ENCODE measurements around the gene ROR1.

ROR1 gene

DNA sequence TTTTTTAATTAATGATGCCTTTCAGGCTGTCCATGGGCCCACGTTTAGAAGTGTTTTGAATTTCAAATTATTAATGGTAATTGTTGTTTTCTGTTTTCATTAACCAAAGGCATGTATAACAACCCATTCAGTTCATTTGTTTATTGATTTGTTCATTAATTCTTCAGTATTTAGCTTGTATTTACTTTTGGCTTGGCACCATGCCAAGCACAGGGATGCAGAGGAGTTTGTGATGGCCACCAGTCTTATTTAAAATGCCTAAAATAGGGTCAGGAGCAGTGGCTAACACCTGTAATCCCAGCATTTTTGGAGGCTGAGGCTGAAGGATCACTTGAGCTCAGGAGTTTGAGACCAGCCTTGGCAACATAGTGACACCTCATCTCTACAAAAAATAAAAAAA lies 75.3 kb downstream of the ROR1 start:
- in situ Hi-C loops (cut with MboI; ENCODE audit: low sequenced_read_pairs) = no loop called here

GRCh38 chr1:63854091-63854490 lies 80.3 kb downstream of the ROR1 start:
- in situ Hi-C loops (cut with MboI; ENCODE audit: low sequenced_read_pairs) = no loop called here

DNA sequence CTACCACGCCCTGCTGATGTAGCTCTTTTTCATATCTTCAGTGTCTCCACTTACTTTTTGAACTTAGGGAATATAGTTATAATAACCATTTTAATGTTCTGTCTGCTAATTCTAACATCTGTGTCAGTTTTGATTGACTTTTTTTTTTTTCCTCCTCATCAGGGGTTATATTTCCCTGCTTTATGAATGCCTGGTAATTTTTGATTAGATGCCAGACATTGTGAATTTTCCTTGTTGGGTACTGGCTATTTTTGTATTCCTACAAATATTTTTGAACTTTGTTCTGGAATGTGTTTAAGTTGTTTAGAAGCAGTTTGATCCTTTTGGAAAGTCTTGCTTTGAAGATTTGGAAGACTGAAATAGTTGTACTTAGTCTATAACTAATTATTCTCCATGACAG lies 82.1 kb downstream of the ROR1 start:
- in situ Hi-C loops (cut with MboI; ENCODE audit: low sequenced_read_pairs) = no loop called here

DNA sequence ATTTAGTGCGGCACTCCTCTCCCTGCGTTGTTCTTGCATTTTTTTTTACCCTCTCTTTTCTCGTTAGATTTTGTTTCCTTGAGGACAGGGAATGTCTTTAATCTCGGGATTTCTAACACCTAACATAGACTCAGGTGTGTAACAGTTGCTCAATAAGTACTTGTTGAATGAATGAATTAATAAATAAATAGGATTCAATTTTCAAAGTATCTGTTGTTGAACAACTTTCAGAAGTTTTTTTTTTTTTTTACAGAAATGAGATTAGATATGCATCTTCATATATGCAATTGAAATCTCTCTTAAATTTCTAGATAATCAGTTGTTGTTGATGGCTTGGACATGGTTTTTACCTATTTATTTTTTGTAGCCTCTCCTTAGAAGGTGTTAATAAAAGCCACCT lies 83.1 kb downstream of the ROR1 start:
- in situ Hi-C loops (cut with MboI; ENCODE audit: low sequenced_read_pairs) = no loop called here

DNA sequence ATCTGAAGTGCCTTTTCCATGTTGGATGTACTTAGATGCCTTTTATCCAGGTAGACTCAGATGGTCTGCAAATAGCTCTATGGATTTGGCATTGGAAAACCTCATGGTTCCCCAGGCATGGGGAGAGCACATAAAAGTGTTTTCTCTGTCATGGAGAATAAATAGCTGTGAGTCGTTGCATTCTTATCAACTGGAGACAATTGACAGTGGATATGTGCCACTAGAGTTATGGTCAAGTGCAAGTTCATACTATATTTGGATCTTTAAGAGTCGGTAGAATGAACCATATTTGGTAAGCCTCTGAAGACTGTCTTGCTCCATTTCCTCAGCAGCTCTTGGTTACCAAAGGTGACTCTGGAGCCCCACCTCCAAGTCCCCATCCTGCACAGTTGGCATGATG lies 83.7 kb downstream of the ROR1 start:
- in situ Hi-C loops (cut with MboI; ENCODE audit: low sequenced_read_pairs) = no loop called here

- in situ Hi-C loops (cut with MboI; ENCODE audit: low sequenced_read_pairs) = no loop called here
These were observed 84.3 kb downstream of the ROR1 start for GRCh38 chr1:63858153-63858552.

DNA sequence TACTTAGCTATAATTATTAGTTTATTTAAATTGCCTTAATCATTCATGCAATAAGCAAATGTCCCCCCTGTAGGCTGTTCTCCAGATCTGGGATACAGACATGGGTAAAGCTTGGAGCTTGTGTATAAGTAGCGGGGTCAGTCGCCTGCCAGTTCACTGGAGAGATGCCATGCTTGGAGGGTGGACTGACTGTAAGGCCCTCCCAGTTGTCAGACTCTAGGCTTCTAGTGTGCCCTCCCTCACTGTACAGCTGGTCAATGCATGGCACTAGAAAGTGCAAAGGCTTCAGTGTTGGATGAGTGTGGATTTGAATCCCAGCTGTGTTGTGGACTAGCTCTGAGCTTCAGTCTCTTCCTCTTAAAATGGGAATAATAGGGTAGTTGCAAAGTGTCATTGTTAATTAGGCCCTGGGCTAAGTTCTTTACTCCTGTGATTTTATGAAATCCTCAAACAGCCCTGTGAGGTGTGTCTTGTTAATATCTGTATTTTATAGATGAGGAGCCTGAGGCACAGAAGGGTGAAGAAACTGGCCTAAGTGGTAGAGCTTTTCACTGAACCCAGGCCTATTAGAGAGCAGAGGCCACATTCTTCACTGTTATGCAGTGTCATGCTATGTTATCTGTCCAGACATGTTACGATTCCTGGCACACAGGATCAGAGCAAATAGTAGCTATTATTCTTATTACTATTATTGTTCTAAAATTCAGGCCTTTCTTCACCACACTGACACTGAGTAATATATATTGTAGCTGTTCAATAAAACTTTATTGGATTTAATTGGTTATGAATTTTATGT lies 85.9 kb downstream of the ROR1 start:
- in situ Hi-C loops (cut with MboI; ENCODE audit: low sequenced_read_pairs) = no loop called here

DNA sequence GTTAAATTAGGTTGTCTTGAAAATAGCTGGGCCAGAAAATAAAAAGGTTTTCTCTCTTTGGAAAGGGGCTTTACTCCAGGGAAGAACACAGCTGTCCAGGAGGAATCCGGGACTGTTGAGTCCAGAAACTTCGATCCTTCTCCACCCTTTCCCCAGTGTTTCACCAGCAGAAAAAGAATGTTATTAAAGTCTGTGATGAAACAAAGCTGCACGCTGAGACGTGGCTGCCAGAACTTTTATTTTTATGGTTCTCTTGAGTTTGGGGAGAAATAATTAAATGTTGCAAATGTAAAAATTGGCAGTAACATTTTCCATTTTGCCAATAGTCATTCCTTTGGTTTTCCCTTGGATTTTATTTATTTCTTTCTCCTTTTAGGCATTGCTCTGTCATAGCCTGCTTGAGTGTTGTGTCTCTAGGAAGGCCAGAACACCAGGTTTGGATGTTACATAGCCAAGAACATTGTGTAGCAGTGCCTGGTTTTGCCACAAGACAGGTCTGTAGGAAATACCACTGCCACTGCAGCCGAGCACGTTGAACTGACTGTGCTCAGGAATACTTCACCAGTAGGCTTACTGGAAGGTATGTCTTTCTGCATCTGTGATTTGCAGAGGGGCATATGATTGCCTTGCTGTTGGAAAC lies 87.4 kb downstream of the ROR1 start:
- in situ Hi-C loops (cut with MboI; ENCODE audit: low sequenced_read_pairs) = no loop called here

DNA sequence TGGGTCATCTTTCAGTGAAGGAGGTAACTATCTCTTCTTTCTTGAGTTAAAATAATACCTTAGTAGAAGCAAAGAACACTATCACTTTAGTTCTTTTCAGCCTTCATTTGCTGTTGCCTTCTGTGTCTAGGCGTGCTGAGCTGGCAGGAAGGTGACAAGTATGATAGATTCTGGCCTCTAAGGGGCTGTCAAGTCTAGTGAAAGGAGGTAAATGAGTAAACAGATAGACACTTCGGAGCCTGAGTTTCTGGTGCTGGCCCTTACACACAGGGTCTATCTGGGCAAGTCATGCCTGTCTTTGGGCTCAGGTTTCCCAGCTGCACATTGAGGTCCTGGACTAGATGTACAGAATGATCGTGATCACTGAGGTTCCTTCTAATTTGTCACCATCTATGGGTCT lies 89.3 kb downstream of the ROR1 start:
- in situ Hi-C loops (cut with MboI; ENCODE audit: low sequenced_read_pairs) = no loop called here

DNA sequence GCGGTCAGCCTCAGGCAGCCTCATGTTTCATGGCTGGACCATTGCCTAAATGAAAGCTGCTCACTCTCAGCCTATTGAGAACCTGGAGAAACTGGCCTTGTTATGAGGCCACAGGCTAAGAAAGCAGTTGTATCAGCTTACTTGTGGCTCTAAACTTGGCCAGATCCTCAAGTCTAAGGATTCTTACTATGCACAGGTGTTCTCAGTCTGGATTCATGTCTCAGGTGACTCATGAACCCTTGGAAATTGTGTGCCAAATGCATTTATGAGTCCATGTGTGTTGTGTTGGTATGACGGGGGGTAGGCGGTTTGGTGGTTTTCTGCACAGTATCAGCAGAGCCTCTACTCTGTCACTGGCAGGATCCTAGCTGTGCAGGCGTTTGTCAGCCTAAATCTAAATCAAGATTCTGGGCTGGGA lies 90.4 kb downstream of the ROR1 start:
- in situ Hi-C loops (cut with MboI; ENCODE audit: low sequenced_read_pairs) = no loop called here

DNA sequence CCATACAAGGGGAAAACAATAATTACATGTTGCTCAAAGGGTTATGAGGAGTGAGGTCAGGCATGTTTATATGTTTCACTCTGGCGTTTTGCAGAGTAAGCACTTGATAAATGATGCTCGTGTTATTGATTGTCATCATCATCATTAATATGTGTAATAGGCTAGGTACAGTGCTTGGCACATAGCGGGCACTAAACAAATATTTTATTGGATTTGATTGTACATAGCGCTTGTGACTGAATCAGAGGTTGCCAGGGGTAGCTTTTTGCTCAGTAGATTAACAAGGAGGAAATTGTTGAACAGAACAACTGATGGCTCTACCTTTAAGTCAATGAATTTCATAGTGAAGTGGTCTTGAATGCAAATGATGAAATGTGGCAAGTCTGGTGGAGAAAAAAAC lies 91.7 kb downstream of the ROR1 start:
- in situ Hi-C loops (cut with MboI; ENCODE audit: low sequenced_read_pairs) = no loop called here

- in situ Hi-C loops (cut with MboI; ENCODE audit: low sequenced_read_pairs) = no loop called here
These were observed 92.3 kb downstream of the ROR1 start for GRCh38 chr1:63866084-63866483.

GRCh38 chr1:63867429-63868176 lies 93.8 kb downstream of the ROR1 start:
- in situ Hi-C loops (cut with MboI; ENCODE audit: low sequenced_read_pairs) = no loop called here

DNA sequence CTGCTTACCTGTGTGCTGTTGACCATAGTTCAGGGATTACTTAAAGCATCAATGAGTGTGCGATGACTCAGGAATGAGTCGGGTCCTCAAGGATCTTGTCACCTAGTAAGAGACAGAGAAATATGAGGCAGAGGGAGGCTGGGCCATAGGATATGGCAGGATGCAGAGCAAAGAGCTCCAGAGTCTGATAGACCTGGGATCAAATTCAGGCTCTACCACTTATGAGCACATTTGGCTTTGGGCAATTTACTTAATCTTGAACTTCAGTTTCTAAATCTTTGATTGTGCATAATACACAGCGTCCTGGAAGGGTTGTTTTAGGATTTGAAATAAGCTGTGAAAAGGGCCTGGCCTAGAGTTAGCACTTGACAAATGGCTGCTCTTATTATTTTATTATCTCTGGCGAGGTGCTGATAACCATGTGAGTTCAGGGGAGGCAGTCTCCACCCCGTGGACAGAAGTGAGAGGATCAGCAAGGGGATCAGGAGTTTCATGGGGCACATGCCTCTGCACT lies 94.5 kb downstream of the ROR1 start:
- in situ Hi-C loops (cut with MboI; ENCODE audit: low sequenced_read_pairs) = no loop called here

DNA sequence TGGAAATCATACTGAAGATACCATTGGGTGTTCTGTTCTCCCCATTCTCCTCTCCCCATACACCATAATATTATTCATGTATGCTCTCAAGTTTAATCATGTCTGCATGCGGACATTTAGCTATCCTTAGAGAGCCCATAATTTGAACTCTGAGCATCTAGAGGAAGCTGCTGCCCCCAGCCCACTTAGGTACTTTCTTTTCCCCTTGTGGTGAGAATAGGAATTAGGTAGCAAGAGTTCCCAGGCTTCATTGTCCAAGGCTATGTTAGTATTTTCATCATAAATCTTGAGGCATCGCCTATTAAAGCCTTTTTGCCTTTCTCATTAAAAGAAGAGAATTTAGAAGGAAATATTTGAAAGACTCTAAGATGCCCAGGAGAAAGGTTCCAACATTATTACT lies 96.3 kb downstream of the ROR1 start:
- in situ Hi-C loops (cut with MboI; ENCODE audit: low sequenced_read_pairs) = no loop called here

- in situ Hi-C loops (cut with MboI; ENCODE audit: low sequenced_read_pairs) = no loop called here
These were observed 97.6 kb downstream of the ROR1 start for GRCh38 chr1:63871463-63871862.

- in situ Hi-C loops (cut with MboI; ENCODE audit: low sequenced_read_pairs) = no loop called here
These were observed 99.9 kb downstream of the ROR1 start for GRCh38 chr1:63873751-63874150.

DNA sequence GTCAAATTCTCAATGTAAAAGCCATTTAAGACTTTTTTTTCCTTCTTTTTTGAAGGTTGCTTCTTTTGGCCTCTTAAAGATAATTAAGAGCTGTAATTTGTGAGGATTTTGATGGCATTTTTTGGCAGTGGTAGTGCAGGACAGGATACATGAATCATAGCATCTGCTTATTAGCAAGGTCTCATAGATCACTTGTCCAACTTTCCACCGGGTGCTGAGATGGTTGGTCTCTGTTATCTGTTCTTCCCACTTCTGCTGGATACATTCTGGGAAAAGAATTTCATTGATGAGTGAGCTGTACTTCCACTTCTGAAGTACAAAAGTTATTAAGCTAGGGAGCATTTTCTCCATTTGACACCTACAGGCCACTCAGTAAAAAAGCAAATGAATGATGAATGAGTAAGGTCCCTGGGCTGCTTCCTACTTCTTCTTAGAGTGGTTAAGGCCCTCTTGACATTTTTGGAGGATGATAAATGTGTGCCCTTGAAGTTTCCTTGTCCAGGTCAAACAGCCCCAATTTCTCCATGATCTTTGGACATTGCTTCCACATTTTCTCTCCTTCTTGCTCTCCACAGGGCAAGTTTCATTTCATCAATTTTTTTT lies 100.6 kb downstream of the ROR1 start:
- in situ Hi-C loops (cut with MboI; ENCODE audit: low sequenced_read_pairs) = no loop called here

- in situ Hi-C loops (cut with MboI; ENCODE audit: low sequenced_read_pairs) = no loop called here
These were observed 101.8 kb downstream of the ROR1 start for GRCh38 chr1:63875636-63876035.

DNA sequence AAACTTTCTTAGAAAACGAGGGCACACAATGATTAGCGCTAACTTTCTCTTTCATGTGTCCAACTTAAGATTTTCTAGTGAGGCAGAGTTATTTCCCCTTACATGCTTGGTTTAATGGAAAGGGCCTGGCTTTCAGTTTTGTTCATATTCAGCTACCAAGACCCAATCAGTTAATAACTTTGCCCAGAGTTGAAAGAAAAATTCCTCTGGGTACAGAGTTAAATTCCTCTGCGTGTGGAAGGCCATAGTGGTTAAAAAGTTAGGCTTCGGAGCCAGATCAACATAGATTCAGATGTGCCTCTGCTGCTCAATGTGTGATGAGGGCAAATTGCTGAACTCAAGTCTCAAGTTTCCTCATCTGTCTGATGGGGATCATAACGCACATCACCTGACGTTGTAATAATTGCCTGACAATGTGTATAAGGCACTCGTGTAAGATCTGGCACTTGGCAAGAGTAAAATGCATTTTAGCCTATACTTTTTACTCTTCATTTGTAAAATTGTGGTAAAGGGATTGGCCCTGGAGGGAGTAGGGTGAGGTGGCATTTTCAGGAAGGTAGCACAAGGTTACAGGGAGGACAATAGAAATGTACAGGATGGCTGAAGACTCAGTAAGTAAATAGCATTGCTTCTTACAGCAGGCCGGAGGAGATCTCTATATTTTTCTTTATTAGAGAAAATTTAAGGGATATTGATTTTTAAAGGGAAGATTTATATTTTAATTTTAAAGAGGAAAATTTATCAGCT lies 103.4 kb downstream of the ROR1 start:
- in situ Hi-C loops (cut with MboI; ENCODE audit: low sequenced_read_pairs) = no loop called here

- in situ Hi-C loops (cut with MboI; ENCODE audit: low sequenced_read_pairs) = no loop called here
These were observed 104.0 kb downstream of the ROR1 start for GRCh38 chr1:63877816-63878215.
